ENCODE measurements around the gene PRLR.
"Not testable (repeated sequence)": the region's sequence is repeated elsewhere in the genome, so short reads cannot be mapped to it uniquely, and the experiment has no call there.

PRLR gene

DNA sequence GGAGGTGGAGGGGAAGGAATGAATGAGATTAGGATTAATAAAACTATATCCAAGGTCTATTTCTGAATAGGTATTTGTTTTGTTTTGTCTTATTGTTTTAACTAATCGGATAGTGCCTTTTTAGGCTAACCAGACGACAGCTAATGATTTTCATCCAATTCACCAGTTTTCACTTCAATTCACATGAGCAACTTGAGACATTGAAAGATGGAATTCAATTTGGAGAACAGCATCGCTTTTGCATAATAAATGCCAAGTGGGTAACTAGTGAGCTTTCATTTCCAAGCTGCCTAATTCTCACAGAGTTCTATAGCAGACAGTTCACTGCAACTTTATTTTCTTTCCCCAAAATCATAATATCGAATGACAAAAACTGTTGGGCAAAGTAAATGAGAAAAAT lies 187.5 kb downstream of the PRLR start:
- TF ChIP-seq GLIS3 (CRISPR knock-in tag; IDR thresholded peaks at IDR 0.05) (no peak), ZC3H10 (CRISPR knock-in tag; IDR thresholded peaks at IDR 0.05) (no peak), SNAI2 (CRISPR knock-in tag; IDR thresholded peaks at IDR 0.05) (no peak), ARNTL (CRISPR knock-in tag; IDR thresholded peaks at IDR 0.05; ENCODE audit: borderline replicate concordance, low read depth) (no peak), PPARA (CRISPR knock-in tag; IDR thresholded peaks at IDR 0.05; ENCODE audit: borderline replicate concordance) (no peak), BACH2 (CRISPR knock-in tag; IDR thresholded peaks at IDR 0.05; ENCODE audit: borderline replicate concordance) (no peak), ESRRG (CRISPR knock-in tag; IDR thresholded peaks at IDR 0.05) (no peak), ZNF565 (CRISPR knock-in tag; conservative IDR thresholded peaks at IDR 0.05; ENCODE audit: low read depth) (no peak), OSR1 (CRISPR knock-in tag; IDR thresholded peaks at IDR 0.05) (no peak), ZNF8 (CRISPR knock-in tag; IDR thresholded peaks at IDR 0.05) (no peak), CSDC2 (CRISPR knock-in tag; IDR thresholded peaks at IDR 0.05) (no peak), RARB (CRISPR knock-in tag; IDR thresholded peaks at IDR 0.05) (no peak), ZFP3 (CRISPR knock-in tag; IDR thresholded peaks at IDR 0.05) (no peak)
- TF ChIP-seq, protein P1, sequence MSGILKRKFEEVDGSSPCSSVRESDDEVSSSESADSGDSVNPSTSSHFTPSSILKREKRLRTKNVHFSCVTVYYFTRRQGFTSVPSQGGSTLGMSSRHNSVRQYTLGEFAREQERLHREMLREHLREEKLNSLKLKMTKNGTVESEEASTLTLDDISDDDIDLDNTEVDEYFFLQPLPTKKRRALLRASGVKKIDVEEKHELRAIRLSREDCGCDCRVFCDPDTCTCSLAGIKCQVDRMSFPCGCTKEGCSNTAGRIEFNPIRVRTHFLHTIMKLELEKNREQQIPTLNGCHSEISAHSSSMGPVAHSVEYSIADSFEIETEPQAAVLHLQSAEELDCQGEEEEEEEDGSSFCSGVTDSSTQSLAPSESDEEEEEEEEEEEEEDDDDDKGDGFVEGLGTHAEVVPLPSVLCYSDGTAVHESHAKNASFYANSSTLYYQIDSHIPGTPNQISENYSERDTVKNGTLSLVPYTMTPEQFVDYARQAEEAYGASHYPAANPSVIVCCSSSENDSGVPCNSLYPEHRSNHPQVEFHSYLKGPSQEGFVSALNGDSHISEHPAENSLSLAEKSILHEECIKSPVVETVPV (CRISPR knock-in tag; IDR thresholded peaks at IDR 0.05), result no peak
- TF ChIP-seq, protein P2, sequence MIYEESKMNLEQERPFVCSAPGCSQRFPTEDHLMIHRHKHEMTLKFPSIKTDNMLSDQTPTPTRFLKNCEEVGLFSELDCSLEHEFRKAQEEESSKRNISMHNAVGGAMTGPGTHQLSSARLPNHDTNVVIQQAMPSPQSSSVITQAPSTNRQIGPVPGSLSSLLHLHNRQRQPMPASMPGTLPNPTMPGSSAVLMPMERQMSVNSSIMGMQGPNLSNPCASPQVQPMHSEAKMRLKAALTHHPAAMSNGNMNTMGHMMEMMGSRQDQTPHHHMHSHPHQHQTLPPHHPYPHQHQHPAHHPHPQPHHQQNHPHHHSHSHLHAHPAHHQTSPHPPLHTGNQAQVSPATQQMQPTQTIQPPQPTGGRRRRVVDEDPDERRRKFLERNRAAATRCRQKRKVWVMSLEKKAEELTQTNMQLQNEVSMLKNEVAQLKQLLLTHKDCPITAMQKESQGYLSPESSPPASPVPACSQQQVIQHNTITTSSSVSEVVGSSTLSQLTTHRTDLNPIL (CRISPR knock-in tag; IDR thresholded peaks at IDR 0.05; ENCODE audit: low read depth), result no peak
- TF ChIP-seq, protein P3, sequence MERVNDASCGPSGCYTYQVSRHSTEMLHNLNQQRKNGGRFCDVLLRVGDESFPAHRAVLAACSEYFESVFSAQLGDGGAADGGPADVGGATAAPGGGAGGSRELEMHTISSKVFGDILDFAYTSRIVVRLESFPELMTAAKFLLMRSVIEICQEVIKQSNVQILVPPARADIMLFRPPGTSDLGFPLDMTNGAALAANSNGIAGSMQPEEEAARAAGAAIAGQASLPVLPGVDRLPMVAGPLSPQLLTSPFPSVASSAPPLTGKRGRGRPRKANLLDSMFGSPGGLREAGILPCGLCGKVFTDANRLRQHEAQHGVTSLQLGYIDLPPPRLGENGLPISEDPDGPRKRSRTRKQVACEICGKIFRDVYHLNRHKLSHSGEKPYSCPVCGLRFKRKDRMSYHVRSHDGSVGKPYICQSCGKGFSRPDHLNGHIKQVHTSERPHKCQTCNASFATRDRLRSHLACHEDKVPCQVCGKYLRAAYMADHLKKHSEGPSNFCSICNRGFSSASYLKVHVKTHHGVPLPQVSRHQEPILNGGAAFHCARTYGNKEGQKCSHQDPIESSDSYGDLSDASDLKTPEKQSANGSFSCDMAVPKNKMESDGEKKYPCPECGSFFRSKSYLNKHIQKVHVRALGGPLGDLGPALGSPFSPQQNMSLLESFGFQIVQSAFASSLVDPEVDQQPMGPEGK (CRISPR knock-in tag; IDR thresholded peaks at IDR 0.05; ENCODE audit: borderline replicate concordance), result no peak
- no peak for ATAC-seq

GRCh38 chr5:35041261-35041660 lies 189.0 kb downstream of the PRLR start:
- TF ChIP-seq ESRRG (CRISPR knock-in tag; IDR thresholded peaks at IDR 0.05) (no peak), SNAI2 (CRISPR knock-in tag; IDR thresholded peaks at IDR 0.05) (no peak)
- no peak for ATAC-seq

- no peak for ATAC-seq
- TF ChIP-seq GLIS3 (CRISPR knock-in tag; IDR thresholded peaks at IDR 0.05) (no peak), SNAI2 (CRISPR knock-in tag; IDR thresholded peaks at IDR 0.05) (no peak)
- TF ChIP-seq, protein P2 (CRISPR knock-in tag; IDR thresholded peaks at IDR 0.05; ENCODE audit: low read depth), result no peak
Observed at GRCh38 chr5:35038891-35039290, 191.4 kb downstream of the PRLR start.

DNA sequence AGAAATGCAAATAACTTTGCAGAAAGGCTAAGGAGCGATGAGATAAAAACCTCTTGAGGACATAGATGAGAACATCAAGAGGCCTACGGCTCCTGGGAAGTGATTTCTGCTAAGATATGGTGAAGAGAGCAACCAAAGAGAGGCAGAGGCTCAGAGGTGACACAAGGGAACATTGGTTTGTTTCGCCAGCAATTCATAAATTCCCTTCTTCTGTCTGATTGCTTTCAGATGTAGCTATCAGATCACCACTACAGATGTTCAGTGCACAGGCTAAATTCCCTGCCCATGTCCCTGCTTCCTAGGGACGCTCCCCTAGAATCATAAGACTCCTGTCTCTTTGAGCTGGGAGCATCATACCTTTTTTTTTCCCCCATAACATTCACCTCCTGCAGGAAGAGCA lies 193.8 kb downstream of the PRLR start:
- TF ChIP-seq RARB (CRISPR knock-in tag; IDR thresholded peaks at IDR 0.05), result no peak
- no peak for TF ChIP-seq CSDC2 (CRISPR knock-in tag; IDR thresholded peaks at IDR 0.05)
- TF ChIP-seq ARNTL (CRISPR knock-in tag; IDR thresholded peaks at IDR 0.05; ENCODE audit: borderline replicate concordance, low read depth), result no peak
- no peak for TF ChIP-seq ZC3H10 (CRISPR knock-in tag; IDR thresholded peaks at IDR 0.05)
- no peak for TF ChIP-seq OSR1 (CRISPR knock-in tag; IDR thresholded peaks at IDR 0.05)
- no peak for TF ChIP-seq ZFP3 (CRISPR knock-in tag; IDR thresholded peaks at IDR 0.05)
- TF ChIP-seq, protein P4, sequence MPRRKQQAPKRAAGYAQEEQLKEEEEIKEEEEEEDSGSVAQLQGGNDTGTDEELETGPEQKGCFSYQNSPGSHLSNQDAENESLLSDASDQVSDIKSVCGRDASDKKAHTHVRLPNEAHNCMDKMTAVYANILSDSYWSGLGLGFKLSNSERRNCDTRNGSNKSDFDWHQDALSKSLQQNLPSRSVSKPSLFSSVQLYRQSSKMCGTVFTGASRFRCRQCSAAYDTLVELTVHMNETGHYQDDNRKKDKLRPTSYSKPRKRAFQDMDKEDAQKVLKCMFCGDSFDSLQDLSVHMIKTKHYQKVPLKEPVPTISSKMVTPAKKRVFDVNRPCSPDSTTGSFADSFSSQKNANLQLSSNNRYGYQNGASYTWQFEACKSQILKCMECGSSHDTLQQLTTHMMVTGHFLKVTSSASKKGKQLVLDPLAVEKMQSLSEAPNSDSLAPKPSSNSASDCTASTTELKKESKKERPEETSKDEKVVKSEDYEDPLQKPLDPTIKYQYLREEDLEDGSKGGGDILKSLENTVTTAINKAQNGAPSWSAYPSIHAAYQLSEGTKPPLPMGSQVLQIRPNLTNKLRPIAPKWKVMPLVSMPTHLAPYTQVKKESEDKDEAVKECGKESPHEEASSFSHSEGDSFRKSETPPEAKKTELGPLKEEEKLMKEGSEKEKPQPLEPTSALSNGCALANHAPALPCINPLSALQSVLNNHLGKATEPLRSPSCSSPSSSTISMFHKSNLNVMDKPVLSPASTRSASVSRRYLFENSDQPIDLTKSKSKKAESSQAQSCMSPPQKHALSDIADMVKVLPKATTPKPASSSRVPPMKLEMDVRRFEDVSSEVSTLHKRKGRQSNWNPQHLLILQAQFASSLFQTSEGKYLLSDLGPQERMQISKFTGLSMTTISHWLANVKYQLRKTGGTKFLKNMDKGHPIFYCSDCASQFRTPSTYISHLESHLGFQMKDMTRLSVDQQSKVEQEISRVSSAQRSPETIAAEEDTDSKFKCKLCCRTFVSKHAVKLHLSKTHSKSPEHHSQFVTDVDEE (CRISPR knock-in tag; IDR thresholded peaks at IDR 0.05), result no peak
- TF ChIP-seq, protein P3 (CRISPR knock-in tag; IDR thresholded peaks at IDR 0.05; ENCODE audit: borderline replicate concordance), result no peak
- no peak for TF ChIP-seq PPARA (CRISPR knock-in tag; IDR thresholded peaks at IDR 0.05; ENCODE audit: borderline replicate concordance)
- TF ChIP-seq, protein P2 (CRISPR knock-in tag; IDR thresholded peaks at IDR 0.05; ENCODE audit: low read depth), result no peak
- TF ChIP-seq ESRRG (CRISPR knock-in tag; IDR thresholded peaks at IDR 0.05), result no peak
- TF ChIP-seq GLIS3 (CRISPR knock-in tag; IDR thresholded peaks at IDR 0.05), result no peak
- TF ChIP-seq POU6F1 (CRISPR knock-in tag; IDR thresholded peaks at IDR 0.05; ENCODE audit: borderline replicate concordance, low read depth), result no peak

DNA sequence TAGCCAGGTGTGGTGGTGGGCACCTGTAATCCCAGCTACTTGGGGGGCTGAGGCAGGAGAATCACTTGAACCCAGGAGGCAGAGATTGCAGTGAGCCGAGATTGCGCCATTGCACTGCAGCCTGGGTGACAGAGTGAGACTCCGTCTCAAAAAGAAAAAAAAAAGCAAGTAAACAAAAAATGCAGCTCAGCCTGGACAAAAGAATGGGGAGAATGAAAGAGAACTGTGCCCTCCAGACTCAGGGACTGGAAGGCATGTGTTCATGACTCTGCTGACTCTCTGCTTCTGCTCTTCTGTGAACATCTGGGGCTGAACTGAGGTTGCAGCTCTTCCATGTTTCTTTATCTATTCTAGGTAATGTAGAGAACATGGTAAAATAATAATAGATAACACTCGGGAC lies 194.4 kb downstream of the PRLR start:
- not testable (repeated sequence) for ATAC-seq

More for the DNA sequence above, 193.8 kb downstream of the PRLR start:
- ATAC-seq, result no peak

Measured in SK-N-SH treated with all-trans-retinoic acid at 6 μM for 48 hours (cell line).